Natural killer cell (primary cell): ENCODE data around the gene AQP6. TPM values are rescaled to one million over a fixed set of nuclear protein-coding genes. Genes with fewer than 3 reads are reported as not detected.
"Not testable (repeated sequence)": the region's sequence is repeated elsewhere in the genome, so short reads cannot be mapped to it uniquely, and the experiment has no call there.

ENCODE experiments used
- ATAC-seq, 3 donors: fragments of 150-1000 bp in 2 of 3; fragments of 200-7000 bp in 1 of 3; cut with Tn5 transposase; 1 replicate in 1 of 3; 2 replicates in 2 of 3; pipeline ENCODE4 v1.10.0; 2021; ENCODE audit warnings: mild to moderate bottlenecking in 2 of 3, moderate library complexity in 2 of 3
- DNase-seq, 2 donors: peaks; one replicate each; pipeline versions ENCODE4 v3.0.0 to v3.0.0-alpha.2; 2013 to 2021; ENCODE audit warnings: mixed read lengths in 1 of 2
- H3K27ac ChIP-seq: one replicate; pipeline ENCODE4 v1.5.1; 2013; ENCODE audit warnings: mild to moderate bottlenecking, low read length
- H3K27me3 ChIP-seq: one replicate; pipeline ENCODE4 v1.6.1; 2013; ENCODE audit warnings: low read length; ENCODE audit not compliant: control insufficient read depth, insufficient read depth
- H3K36me3 ChIP-seq: one replicate; pipeline ENCODE4 v1.6.1; 2013; ENCODE audit warnings: low read length; ENCODE audit not compliant: control insufficient read depth, insufficient read depth
- H3K4me1 ChIP-seq: one replicate; pipeline ENCODE4 v1.6.1; 2013; ENCODE audit warnings: low read length; ENCODE audit not compliant: control insufficient read depth, insufficient read depth
- H3K4me3 ChIP-seq: one replicate; pipeline ENCODE4 v1.5.1; 2013; ENCODE audit warnings: low read length
- H3K9me3 ChIP-seq: one replicate; pipeline ENCODE4 v1.6.1; 2013; ENCODE audit warnings: low read length; ENCODE audit not compliant: control insufficient read depth, insufficient read depth
- H3K27ac Mint-ChIP-seq, 2 donors: one replicate each; pipeline ENCODE4 v1.8.0; 2022; ENCODE audit warnings: mild to moderate bottlenecking in 2 of 2, mixed read lengths in 2 of 2, moderate library complexity in 1 of 2
- H3K27me3 Mint-ChIP-seq, 2 donors: one replicate each; pipeline ENCODE4 v1.8.0; 2022; ENCODE audit warnings: low read depth in 2 of 2, mixed read lengths in 2 of 2
- H3K36me3 Mint-ChIP-seq: one replicate; pipeline ENCODE4 v1.8.0; 2022; ENCODE audit warnings: mixed read lengths
- H3K4me1 Mint-ChIP-seq, 2 donors: one replicate each; pipeline ENCODE4 v1.8.0; 2022; ENCODE audit warnings: mixed read lengths in 2 of 2
- H3K4me3 Mint-ChIP-seq: one replicate; pipeline ENCODE4 v1.8.0; 2022; ENCODE audit warnings: mild to moderate bottlenecking, moderate library complexity, mixed read lengths
- H3K9me3 Mint-ChIP-seq, 2 donors: one replicate each; pipeline ENCODE4 v1.8.0; 2022; ENCODE audit warnings: mixed read lengths in 2 of 2
- CTCF ChIP-seq: fragments of 200-600 bp; IDR thresholded peaks from one replicate; pipeline ENCODE4 v1.8.0; 2022; ENCODE audit warnings: antibody characterized with exemption
- WGBS: methylation state at CpG from one replicate; pipeline ENCODE4 v1.1.7; 2013; ENCODE audit warnings: missing lambda C conversion rate; ENCODE audit not compliant: insufficient coverage; 5-methylcytosine and 5-hydroxymethylcytosine counted together
- intact Hi-C: fragments of 100-400 bp; cut with micrococcal nuclease; formaldehyde crosslinking; loops from one replicate; pipeline ENCODE4 v1.14.2; 2022
- total RNA-seq, 4 donors: library from RNA; stranded (reverse); fragments of 120-200 nt in 1 of 4; gene quantifications; one replicate each; pipeline versions ENCODE4 v1.2.3 to v1.2.4, GENCODE V29; 2013 to 2022

AQP6 gene
- total RNA-seq, 3 donors from 2014 or later (not counting 1 experiment from before 2014, with no cell fraction given) = not detected

GRCh38 chr12:49987625-49988303 lies 15.0 kb downstream of the AQP6 start:
- H3K27ac ChIP-seq = no peak overlapping the region
- ATAC-seq (peak in 1 of 3 donors; percentile 50), DNase-seq (no peak)
- no peak overlapping the region for H3K4me3 ChIP-seq
- Mint-ChIP-seq H3K4me3 (no peak overlapping the region), H3K9me3 (no peaks in the 10 kb centered on the region), H3K4me1 (no peaks in the 10 kb centered on the region), H3K36me3 (no peaks in the 10 kb centered on the region), H3K27me3 (no peaks in the 10 kb centered on the region), H3K27ac (peak overlapping the region in 1 of 2 donors; percentile 14)
- H3K4me1 ChIP-seq = peaks cover 6% of the 10 kb centered on the region
- peaks cover 14% of the 10 kb centered on the region for H3K36me3 ChIP-seq
- no peaks in the 10 kb centered on the region for H3K9me3 ChIP-seq
- intact Hi-C loops = no loop called here
- 86% methylated on average over 4 of the region's 4 CpGs for WGBS
- H3K27me3 ChIP-seq = no peaks in the 10 kb centered on the region
- no peak for TF ChIP-seq CTCF

- H3K4me3 ChIP-seq, intact Hi-C loops, H3K27me3 Mint-ChIP-seq, H3K27ac ChIP-seq, H3K9me3 Mint-ChIP-seq, H3K27me3 ChIP-seq, H3K27ac Mint-ChIP-seq, ATAC-seq, DNase-seq, H3K4me1 ChIP-seq, H3K36me3 Mint-ChIP-seq, H3K4me1 Mint-ChIP-seq, H3K9me3 ChIP-seq, H3K4me3 Mint-ChIP-seq: not testable (repeated sequence)
- H3K36me3 ChIP-seq = peaks cover 20% of the 10 kb centered on the region
- WGBS = no CpG with 5 or more reads among the region's 2 CpGs
Measured at GRCh38 chr12:49989400-49989799, 16.7 kb downstream of the AQP6 start.

GRCh38 chr12:49990273-49990672 lies 17.5 kb downstream of the AQP6 start:
- no peak for TF ChIP-seq CTCF
- Mint-ChIP-seq H3K27me3 (no peaks in the 10 kb centered on the region), H3K9me3 (no peaks in the 10 kb centered on the region), H3K4me3 (no peak overlapping the region), H3K36me3 (no peaks in the 10 kb centered on the region), H3K4me1 (no peaks in the 10 kb centered on the region), H3K27ac (no peak overlapping the region)
- intact Hi-C loops = no loop called here
- no peak overlapping the region for H3K4me3 ChIP-seq
- H3K27ac ChIP-seq = no peak overlapping the region
- no peak for ATAC-seq
- no CpG with 5 or more reads among the region's 4 CpGs for WGBS
- no peak for DNase-seq
- H3K27me3 ChIP-seq = no peaks in the 10 kb centered on the region
- no peaks in the 10 kb centered on the region for H3K4me1 ChIP-seq
- H3K9me3 ChIP-seq = no peaks in the 10 kb centered on the region
- H3K36me3 ChIP-seq = peaks cover 21% of the 10 kb centered on the region

GRCh38 chr12:49998453-49998852 lies 25.7 kb downstream of the AQP6 start:
- Histone ChIP-seq H3K4me1 (no peaks in the 10 kb centered on the region), H3K36me3 (peaks cover 23% of the 10 kb centered on the region), H3K27ac (no peak overlapping the region), H3K4me3 (no peak overlapping the region), H3K27me3 (no peaks in the 10 kb centered on the region), H3K9me3 (no peaks in the 10 kb centered on the region)
- ATAC-seq (no peak), DNase-seq (no peak)
- no peaks in the 10 kb centered on the region for H3K27me3 Mint-ChIP-seq
- no peaks in the 10 kb centered on the region for H3K4me1 Mint-ChIP-seq
- TF ChIP-seq CTCF = no peak
- H3K36me3 Mint-ChIP-seq = no peaks in the 10 kb centered on the region
- 100% methylated on average over 2 of the region's 2 CpGs for WGBS
- no peaks in the 10 kb centered on the region for H3K9me3 Mint-ChIP-seq
- intact Hi-C loops = no loop called here
- H3K4me3 Mint-ChIP-seq = no peak overlapping the region
- no peak overlapping the region for H3K27ac Mint-ChIP-seq
